Measurements from ENCODE around the gene SYTL3. TPM values are rescaled to one million over a fixed set of nuclear protein-coding genes. Genes with fewer than 3 reads are reported as not detected.

The SYTL3 gene
- total and polyA plus RNA-seq, 10 donors, result 5.9 to 48.3 (median 17.9) TPM

DNA sequence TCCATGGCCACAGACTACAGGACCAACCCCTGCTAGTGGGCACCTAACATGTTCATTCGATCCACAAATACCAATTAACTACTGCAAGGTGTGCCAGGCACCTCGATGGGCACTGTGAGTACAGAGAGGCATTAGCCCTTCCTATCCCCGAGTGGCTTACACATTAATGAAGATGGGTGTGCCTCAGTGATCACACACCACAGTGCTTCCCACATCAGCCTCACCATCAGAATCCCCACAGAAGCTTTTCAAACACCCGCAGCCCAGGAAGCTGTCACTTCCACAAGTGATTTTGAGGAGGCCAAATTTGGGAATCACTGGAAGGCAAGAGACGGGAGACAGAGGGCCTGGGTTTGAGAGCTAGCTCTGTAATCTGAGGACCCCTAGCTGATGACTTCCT, 145.7 kb downstream of the SYTL3 start:
- WGBS, 5 donors, result 62 to 89% (median 83%) methylated on average over 4 to 5 of the region's 5 CpGs
- Histone ChIP-seq H3K9me3 (no peaks in the 10 kb centered on the region), H3K36me3 (peaks cover 0 to 14% (median 0%) of the 10 kb centered on the region in 6 donors), H3K27me3 (replicated peaks in 1 of 7) (no peaks in the 10 kb centered on the region), H3K27ac (peak overlapping the region in 2 of 8 donors; percentile 29 to 43), H3K4me3 (no peak overlapping the region), H3K4me1 (peaks cover 35 to 100% (median 92%) of the 10 kb centered on the region in 6 donors)
- DNase-seq, result no peak
- intact Hi-C loops (cut with DNase I; ENCODE audit: low total_unique reads), result no loop called here
- TF ChIP-seq POLR2AphosphoS5 (IDR thresholded peaks at IDR 0.05) (no peak), POLR2A (IDR thresholded peaks at IDR 0.05) (no peak)
- TF ChIP-seq, protein P1, sequence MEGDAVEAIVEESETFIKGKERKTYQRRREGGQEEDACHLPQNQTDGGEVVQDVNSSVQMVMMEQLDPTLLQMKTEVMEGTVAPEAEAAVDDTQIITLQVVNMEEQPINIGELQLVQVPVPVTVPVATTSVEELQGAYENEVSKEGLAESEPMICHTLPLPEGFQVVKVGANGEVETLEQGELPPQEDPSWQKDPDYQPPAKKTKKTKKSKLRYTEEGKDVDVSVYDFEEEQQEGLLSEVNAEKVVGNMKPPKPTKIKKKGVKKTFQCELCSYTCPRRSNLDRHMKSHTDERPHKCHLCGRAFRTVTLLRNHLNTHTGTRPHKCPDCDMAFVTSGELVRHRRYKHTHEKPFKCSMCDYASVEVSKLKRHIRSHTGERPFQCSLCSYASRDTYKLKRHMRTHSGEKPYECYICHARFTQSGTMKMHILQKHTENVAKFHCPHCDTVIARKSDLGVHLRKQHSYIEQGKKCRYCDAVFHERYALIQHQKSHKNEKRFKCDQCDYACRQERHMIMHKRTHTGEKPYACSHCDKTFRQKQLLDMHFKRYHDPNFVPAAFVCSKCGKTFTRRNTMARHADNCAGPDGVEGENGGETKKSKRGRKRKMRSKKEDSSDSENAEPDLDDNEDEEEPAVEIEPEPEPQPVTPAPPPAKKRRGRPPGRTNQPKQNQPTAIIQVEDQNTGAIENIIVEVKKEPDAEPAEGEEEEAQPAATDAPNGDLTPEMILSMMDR (IDR thresholded peaks at IDR 0.05 in 8 of 11, conservative IDR thresholded peaks at IDR 0.05 in 3 of 11), result no peak

DNA sequence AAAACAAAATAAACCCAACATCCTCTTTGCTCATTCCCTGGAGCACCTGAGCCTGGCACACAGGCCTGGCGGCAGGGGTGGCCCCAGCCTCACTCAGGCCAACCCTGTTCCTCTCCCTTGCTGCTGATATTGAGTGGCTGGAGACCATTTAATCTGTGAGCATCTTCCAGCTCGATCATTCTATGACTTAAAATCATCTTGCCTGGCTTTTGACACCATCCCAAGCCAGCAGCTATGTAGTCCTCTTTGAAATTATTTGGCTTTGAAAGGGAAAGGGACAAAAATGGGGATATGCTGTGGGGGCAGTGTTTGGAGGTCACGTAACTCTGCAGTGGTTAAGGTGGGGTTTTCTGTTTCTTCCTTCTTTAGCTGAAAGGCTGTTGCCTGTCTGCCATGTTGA, 146.5 kb downstream of the SYTL3 start:
- Histone ChIP-seq H3K27ac (peak overlapping the region in 2 of 8 donors; percentile 29 to 43), H3K4me1 (peaks cover 32 to 100% (median 93%) of the 10 kb centered on the region in 6 donors), H3K27me3 (replicated peaks in 1 of 7) (no peaks in the 10 kb centered on the region), H3K36me3 (peaks cover 0 to 23% (median 0%) of the 10 kb centered on the region in 6 donors), H3K4me3 (no peak overlapping the region), H3K9me3 (no peaks in the 10 kb centered on the region)
- intact Hi-C loops (cut with DNase I; ENCODE audit: low total_unique reads), result no loop called here
- no peak for DNase-seq
- no peak for TF ChIP-seq POLR2AphosphoS5 (IDR thresholded peaks at IDR 0.05)
- TF ChIP-seq, protein P1 (IDR thresholded peaks at IDR 0.05 in 8 of 11, conservative IDR thresholded peaks at IDR 0.05 in 3 of 11), result no peak
- no peak for TF ChIP-seq POLR2A (IDR thresholded peaks at IDR 0.05)
- WGBS, 5 donors, result 73 to 92% (median 88%) methylated on average over 3 of the region's 3 CpGs

DNA sequence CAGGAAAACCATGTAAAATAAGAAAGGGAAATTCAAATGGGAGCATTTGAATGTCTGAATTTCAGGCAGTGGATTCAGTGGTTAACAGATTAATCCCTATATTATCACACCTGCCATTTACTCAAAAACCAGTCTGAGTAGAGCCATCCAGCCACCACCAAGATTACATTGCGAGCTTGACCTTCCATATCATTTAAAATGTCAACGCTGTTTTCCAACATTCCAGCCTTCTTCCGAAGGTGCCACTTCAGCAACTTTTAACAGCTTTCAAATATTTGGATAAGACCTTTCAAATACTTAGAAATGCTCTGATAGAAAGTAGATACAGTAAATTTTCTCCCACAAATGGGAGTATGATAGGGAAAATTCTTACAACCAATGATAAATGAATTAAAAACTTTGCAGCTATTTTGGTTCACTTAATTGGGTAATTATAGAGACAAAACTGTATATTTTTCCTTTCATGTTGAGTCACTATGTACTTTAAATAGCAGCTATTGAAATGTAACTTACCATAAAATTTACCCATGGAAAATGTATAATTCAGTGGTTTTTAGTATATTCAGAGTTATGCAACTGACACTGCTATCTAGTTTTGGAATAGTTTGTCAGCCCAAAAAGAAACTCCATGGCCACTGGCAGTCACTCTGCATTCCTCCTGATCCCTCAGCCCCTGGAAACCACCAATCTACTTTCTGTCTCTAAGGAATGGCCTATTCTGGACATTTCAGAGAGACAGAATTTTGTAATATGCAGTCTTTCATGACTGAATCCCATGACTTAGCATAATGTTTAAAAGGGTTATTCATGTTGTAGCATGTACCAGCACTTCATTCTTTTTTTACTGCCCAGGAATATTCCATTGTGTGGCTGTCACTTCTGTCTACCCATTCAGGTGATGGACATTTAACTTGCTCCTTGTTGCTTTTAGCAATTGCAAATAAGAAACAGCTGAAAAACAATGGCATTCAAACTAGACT, 147.8 kb downstream of the SYTL3 start:
- intact Hi-C loops (cut with DNase I; ENCODE audit: low total_unique reads), result no loop called here
- H3K9me3 ChIP-seq, result no peaks in the 10 kb centered on the region
- no peak overlapping the region for H3K4me3 ChIP-seq
- no peaks in the 10 kb centered on the region for H3K27me3 ChIP-seq (replicated peaks in 1 of 7)
- 66 to 88% (median 78%) methylated on average over 3 of the region's 3 CpGs for WGBS, 5 donors
- TF ChIP-seq POLR2A (IDR thresholded peaks at IDR 0.05) (no peak), POLR2AphosphoS5 (IDR thresholded peaks at IDR 0.05) (no peak)
- TF ChIP-seq, protein P1 (IDR thresholded peaks at IDR 0.05 in 8 of 11, conservative IDR thresholded peaks at IDR 0.05 in 3 of 11), result no peak
- peaks cover 0 to 30% (median 0%) of the 10 kb centered on the region in 6 donors for H3K36me3 ChIP-seq
- peaks cover 34 to 100% (median 93%) of the 10 kb centered on the region in 6 donors for H3K4me1 ChIP-seq
- H3K27ac ChIP-seq, result peak overlapping the region in 5 of 8 donors; percentile 1 to 74 (median 52)
- no peak for DNase-seq

DNA sequence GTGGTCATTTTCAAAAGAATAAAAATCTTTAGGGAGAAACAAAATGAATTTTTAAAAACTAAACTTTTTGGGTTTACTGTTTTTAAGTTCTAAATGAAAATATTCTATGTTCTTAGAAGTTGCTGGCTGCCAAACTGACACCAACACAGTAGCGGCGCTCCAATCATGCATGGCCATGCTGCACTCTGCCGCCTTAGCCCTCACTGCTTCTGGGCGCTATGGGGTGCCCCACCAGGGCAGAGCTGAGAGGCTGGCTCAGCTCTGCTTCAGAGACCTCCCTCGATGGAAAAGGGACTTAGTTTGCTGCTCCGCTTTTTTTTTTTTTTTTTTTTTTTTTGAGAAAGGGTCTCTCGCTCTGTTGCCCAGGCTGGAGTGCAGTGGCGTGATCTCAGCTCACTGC, 148.5 kb downstream of the SYTL3 start:
- DNase-seq, result peak; percentile 83
- H3K9me3 ChIP-seq, result no peaks in the 10 kb centered on the region
- TF ChIP-seq, protein P1 (IDR thresholded peaks at IDR 0.05 in 8 of 11, conservative IDR thresholded peaks at IDR 0.05 in 3 of 11), result no peak
- peak in 1 of 3 donors; percentile 21 for TF ChIP-seq POLR2AphosphoS5 (IDR thresholded peaks at IDR 0.05)

More for the DNA sequence above, 148.5 kb downstream of the SYTL3 start:
- intact Hi-C loops (cut with DNase I; ENCODE audit: low total_unique reads), result no loop called here
- H3K4me3 ChIP-seq, result no peak overlapping the region
- H3K4me1 ChIP-seq, result peaks cover 41 to 100% (median 93%) of the 10 kb centered on the region in 6 donors
- H3K27ac ChIP-seq, result peak overlapping the region in 6 of 8 donors; percentile 5 to 74 (median 44)
- WGBS, 5 donors, result 80 to 92% (median 90%) methylated on average over 8 of the region's 8 CpGs
- H3K27me3 ChIP-seq (replicated peaks in 1 of 7), result no peaks in the 10 kb centered on the region
- peaks cover 0 to 30% (median 0%) of the 10 kb centered on the region in 6 donors for H3K36me3 ChIP-seq

Data from spleen (tissue), 11 donors.